Effector CD4-positive, alpha-beta T cell (primary cell): ENCODE data around the gene CDH4.

ENCODE experiments used
- DNase-seq: peaks from one replicate; pipeline ENCODE4 v3.0.0-alpha.2; 2020

CDH4 gene

GRCh38 chr20:61360940-61361339, 108.9 kb downstream of the CDH4 start:
- DNase-seq = no peak

GRCh38 chr20:61361501-61361900, 109.4 kb downstream of the CDH4 start:
- DNase-seq = no peak

- no peak for DNase-seq
These were observed 112.1 kb downstream of the CDH4 start for GRCh38 chr20:61364147-61364546.

- no peak for DNase-seq
These were observed 114.9 kb downstream of the CDH4 start for GRCh38 chr20:61366914-61367313.

GRCh38 chr20:61369731-61370520, 117.9 kb downstream of the CDH4 start:
- DNase-seq = no peak

- DNase-seq = no peak
These were observed 118.8 kb downstream of the CDH4 start for GRCh38 chr20:61370841-61371303.

- no peak for DNase-seq
These were observed 119.6 kb downstream of the CDH4 start for GRCh38 chr20:61371501-61372136.

GRCh38 chr20:61372137-61373054, 120.3 kb downstream of the CDH4 start:
- DNase-seq = no peak

GRCh38 chr20:61373055-61373399, 121.0 kb downstream of the CDH4 start:
- DNase-seq = no peak

- no peak for DNase-seq
These were observed 122.0 kb downstream of the CDH4 start for GRCh38 chr20:61373956-61374545.

GRCh38 chr20:61376541-61377240, 124.6 kb downstream of the CDH4 start:
- DNase-seq = no peak

- no peak for DNase-seq
These were observed 126.8 kb downstream of the CDH4 start for GRCh38 chr20:61378694-61379355.

GRCh38 chr20:61379898-61380544, 128.0 kb downstream of the CDH4 start:
- no peak for DNase-seq

GRCh38 chr20:61380545-61380915, 128.5 kb downstream of the CDH4 start:
- no peak for DNase-seq

- no peak for DNase-seq
These were observed 130.1 kb downstream of the CDH4 start for GRCh38 chr20:61382194-61382593.

- DNase-seq = no peak
These were observed 133.2 kb downstream of the CDH4 start for GRCh38 chr20:61385296-61385695.

GRCh38 chr20:61385731-61386130, 133.7 kb downstream of the CDH4 start:
- DNase-seq = no peak

GRCh38 chr20:61387204-61387953, 135.3 kb downstream of the CDH4 start:
- DNase-seq = no peak

- DNase-seq = no peak
These were observed 135.9 kb downstream of the CDH4 start for GRCh38 chr20:61387954-61388348.

- DNase-seq = no peak
These were observed 137.0 kb downstream of the CDH4 start for GRCh38 chr20:61389077-61389476.

- DNase-seq = no peak
These were observed 139.1 kb downstream of the CDH4 start for GRCh38 chr20:61391185-61391584.
